ENCODE measurements around the gene PRICKLE3. TPM values are rescaled to one million over a fixed set of nuclear protein-coding genes. Genes with fewer than 3 reads are reported as not detected.

The PRICKLE3 gene
- total RNA-seq, 1 donor from 2014 or later, result 14.2 TPM

DNA sequence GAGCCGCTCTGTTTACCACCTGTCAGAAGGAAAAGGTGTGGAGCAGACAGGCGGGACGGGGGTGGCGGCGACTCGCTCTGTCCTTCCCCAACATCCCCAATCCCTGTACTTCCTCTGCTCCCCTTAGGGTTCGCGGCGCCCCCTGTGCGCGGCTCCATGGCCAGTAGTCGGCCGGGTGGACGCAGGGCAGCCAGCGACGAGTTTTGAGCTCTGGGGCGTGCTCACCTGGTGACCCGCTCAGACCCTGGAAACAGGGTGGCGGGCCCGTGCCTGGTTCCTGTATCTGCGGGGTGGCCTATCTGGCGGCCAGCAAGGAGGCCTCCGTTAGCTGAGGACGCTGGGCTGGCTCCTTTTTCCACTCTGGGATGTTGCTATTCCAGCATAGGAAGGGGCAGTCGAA is 29.0 kb downstream of the PRICKLE3 start:
- FAIRE-seq, result no peak

DNA sequence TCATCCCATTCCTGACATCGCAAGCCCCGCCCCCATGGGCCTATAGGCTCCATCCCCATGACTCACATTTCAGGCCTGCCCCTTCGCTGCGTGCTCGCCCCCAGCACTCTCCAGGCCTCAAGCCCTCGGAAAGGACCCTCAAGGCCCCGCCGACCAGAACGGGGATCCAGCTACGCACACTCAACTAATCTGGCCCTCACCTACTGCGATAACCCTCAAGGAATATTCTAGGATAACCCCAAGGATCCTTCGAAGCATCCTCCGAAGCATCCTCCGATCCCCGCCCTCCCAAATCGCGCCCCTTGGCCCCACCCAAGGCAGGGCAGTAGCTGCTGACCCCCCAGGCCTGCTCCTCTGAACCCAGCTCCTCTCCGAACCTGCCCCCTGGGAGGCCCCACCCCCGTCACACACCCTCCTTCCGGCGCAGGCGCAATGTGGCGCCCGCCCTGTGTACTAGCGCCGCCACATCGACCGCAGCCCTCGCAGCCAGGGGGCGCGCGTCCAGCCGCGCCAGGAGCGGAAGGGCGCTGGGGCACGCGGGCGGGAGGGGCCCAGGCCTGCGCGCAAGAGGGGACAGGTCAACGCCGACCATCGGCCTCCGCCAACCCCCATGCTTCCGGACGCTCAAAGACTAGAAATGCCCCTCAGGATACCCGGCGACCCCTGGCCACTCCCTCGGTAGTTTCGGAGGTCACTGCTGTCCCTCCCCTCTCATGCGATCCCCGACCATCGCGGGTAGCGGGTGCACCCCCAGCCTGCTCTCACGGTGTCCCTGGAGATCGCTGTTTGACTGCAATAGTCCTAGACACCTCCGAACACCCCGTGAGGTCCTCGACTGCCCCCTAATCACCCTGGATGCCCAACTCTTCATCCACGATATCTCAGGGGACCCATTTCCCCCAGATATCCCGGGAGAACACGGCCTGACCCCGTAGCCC is 30.0 kb downstream of the PRICKLE3 start:
- H3K27me3 ChIP-seq (ENCODE audit: insufficient read depth, low read length), result no peaks in the 10 kb centered on the region
- Mint-ChIP-seq H3K27me3 (ENCODE audit: low read depth, unreplicated experiment) (no peaks in the 10 kb centered on the region), H3K4me1 (ENCODE audit: low read depth, unreplicated experiment) (no peaks in the 10 kb centered on the region), H3K27ac (ENCODE audit: unreplicated experiment) (peak overlapping the region; percentile 89), H3K9me3 (ENCODE audit: unreplicated experiment) (no peaks in the 10 kb centered on the region), H3K4me3 (ENCODE audit: unreplicated experiment) (peak overlapping the region; percentile 85), H3K36me3 (ENCODE audit: low read depth, unreplicated experiment) (no peaks in the 10 kb centered on the region)
- no peaks in the 10 kb centered on the region for H3K79me2 ChIP-seq (ENCODE audit: insufficient read depth, low read length)
- no peaks in the 10 kb centered on the region for H3K36me3 ChIP-seq (ENCODE audit: insufficient read depth, low read length)
- no peaks in the 10 kb centered on the region for H4K20me1 ChIP-seq (ENCODE audit: insufficient read depth, low read length)
- peak overlapping the region; percentile 54 for H3K4me3 ChIP-seq (ENCODE audit: insufficient read depth, low read depth, low read length)
- peak overlapping the region; percentile 92 for H3K9ac ChIP-seq (ENCODE audit: low read length)
- no peak for TF ChIP-seq EZH2 (IDR thresholded peaks at IDR 0.05; ENCODE audit: insufficient read depth, low read length)
- TF ChIP-seq, protein P1, sequence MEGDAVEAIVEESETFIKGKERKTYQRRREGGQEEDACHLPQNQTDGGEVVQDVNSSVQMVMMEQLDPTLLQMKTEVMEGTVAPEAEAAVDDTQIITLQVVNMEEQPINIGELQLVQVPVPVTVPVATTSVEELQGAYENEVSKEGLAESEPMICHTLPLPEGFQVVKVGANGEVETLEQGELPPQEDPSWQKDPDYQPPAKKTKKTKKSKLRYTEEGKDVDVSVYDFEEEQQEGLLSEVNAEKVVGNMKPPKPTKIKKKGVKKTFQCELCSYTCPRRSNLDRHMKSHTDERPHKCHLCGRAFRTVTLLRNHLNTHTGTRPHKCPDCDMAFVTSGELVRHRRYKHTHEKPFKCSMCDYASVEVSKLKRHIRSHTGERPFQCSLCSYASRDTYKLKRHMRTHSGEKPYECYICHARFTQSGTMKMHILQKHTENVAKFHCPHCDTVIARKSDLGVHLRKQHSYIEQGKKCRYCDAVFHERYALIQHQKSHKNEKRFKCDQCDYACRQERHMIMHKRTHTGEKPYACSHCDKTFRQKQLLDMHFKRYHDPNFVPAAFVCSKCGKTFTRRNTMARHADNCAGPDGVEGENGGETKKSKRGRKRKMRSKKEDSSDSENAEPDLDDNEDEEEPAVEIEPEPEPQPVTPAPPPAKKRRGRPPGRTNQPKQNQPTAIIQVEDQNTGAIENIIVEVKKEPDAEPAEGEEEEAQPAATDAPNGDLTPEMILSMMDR (IDR thresholded peaks at IDR 0.05; ENCODE audit: insufficient read depth, low read depth, low read length), result peak; percentile 8
- DNase-seq (ENCODE audit: low read depth), result peak; percentile 79
- H3K4me2 ChIP-seq (ENCODE audit: low read length), result peak overlapping the region; percentile 91
- peak; percentile 39 for FAIRE-seq
- no peaks in the 10 kb centered on the region for H3K9me3 ChIP-seq (ENCODE audit: insufficient read depth, low read depth, low read length)
- H3K4me1 ChIP-seq (ENCODE audit: insufficient read depth, low read length), result peaks cover 8% of the 10 kb centered on the region
- H2AFZ ChIP-seq (ENCODE audit: low read depth, low read length), result peak overlapping the region; percentile 63
- peak overlapping the region; percentile 96 for H3K27ac ChIP-seq (ENCODE audit: low read depth, low read length)

More for the DNA sequence above, 29.0 kb downstream of the PRICKLE3 start:
- Histone ChIP-seq H3K4me1 (ENCODE audit: insufficient read depth, low read length) (peaks cover 8% of the 10 kb centered on the region), H3K4me3 (ENCODE audit: insufficient read depth, low read depth, low read length) (no peak overlapping the region), H3K9me3 (ENCODE audit: insufficient read depth, low read depth, low read length) (no peaks in the 10 kb centered on the region), H3K9ac (ENCODE audit: low read length) (no peak overlapping the region), H4K20me1 (ENCODE audit: insufficient read depth, low read length) (no peaks in the 10 kb centered on the region), H2AFZ (ENCODE audit: low read depth, low read length) (no peak overlapping the region), H3K79me2 (ENCODE audit: insufficient read depth, low read length) (no peaks in the 10 kb centered on the region), H3K27me3 (ENCODE audit: insufficient read depth, low read length) (no peaks in the 10 kb centered on the region), H3K27ac (ENCODE audit: low read depth, low read length) (no peak overlapping the region), H3K4me2 (ENCODE audit: low read length) (no peak overlapping the region), H3K36me3 (ENCODE audit: insufficient read depth, low read length) (no peaks in the 10 kb centered on the region)
- Mint-ChIP-seq H3K4me3 (ENCODE audit: unreplicated experiment) (no peak overlapping the region), H3K36me3 (ENCODE audit: low read depth, unreplicated experiment) (no peaks in the 10 kb centered on the region), H3K27me3 (ENCODE audit: low read depth, unreplicated experiment) (no peaks in the 10 kb centered on the region), H3K27ac (ENCODE audit: unreplicated experiment) (no peak overlapping the region), H3K4me1 (ENCODE audit: low read depth, unreplicated experiment) (no peaks in the 10 kb centered on the region), H3K9me3 (ENCODE audit: unreplicated experiment) (no peaks in the 10 kb centered on the region)
- TF ChIP-seq, protein P1 (IDR thresholded peaks at IDR 0.05; ENCODE audit: insufficient read depth, low read depth, low read length), result no peak
- no peak for TF ChIP-seq EZH2 (IDR thresholded peaks at IDR 0.05; ENCODE audit: insufficient read depth, low read length)
- DNase-seq (ENCODE audit: low read depth), result no peak
